Stimulated activated CD4-positive, alpha-beta T cell treated with anti-CD3 and anti-CD28 coated beads, Interleukin-2, amount 100 ng/mL, for 48 hours (primary cell): ENCODE measurements around the gene MEI4.
"Not testable (repeated sequence)": the region's sequence is repeated elsewhere in the genome, so short reads cannot be mapped to it uniquely, and the experiment has no call there.

Experiments
- DNase-seq, 2 donors: peaks; one replicate each; pipeline ENCODE4 v3.0.0-alpha.2; 2020

MEI4 gene, protein sequence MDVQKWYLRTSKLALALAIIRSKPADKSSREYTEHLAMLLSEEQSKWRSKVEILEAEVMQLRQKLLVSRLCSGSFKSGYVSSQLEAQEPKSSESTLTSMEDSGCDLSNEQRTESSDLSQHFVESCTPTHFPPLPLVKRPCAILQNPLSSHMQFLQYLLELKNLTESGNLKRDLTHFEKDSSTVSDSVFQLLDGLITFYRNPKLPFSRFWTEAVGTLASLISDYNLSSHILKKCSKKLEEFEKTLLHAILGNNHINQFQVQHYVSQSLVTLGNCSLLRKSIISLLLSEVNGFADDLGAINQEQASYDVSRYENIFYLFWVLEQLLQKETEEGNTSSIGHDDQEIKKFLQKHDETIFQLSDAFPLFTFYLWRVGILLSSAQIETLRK

GRCh38 chr6:77652739-77653138, at the start of gene MEI4:
MEI4 (plus strand) TSS chr6:77653039; CDS start chr6:77690672, 37,633 bp downstream.
- DNase-seq: no peak

GRCh38 chr6:77604476-77604875, 48.4 kb upstream of the MEI4 start:
- no peak for DNase-seq

- DNase-seq: no peak
Observed at GRCh38 chr6:77607004-77607403, 45.8 kb upstream of the MEI4 start.

- DNase-seq: no peak
Observed at GRCh38 chr6:77609106-77609505, 43.7 kb upstream of the MEI4 start.

DNA sequence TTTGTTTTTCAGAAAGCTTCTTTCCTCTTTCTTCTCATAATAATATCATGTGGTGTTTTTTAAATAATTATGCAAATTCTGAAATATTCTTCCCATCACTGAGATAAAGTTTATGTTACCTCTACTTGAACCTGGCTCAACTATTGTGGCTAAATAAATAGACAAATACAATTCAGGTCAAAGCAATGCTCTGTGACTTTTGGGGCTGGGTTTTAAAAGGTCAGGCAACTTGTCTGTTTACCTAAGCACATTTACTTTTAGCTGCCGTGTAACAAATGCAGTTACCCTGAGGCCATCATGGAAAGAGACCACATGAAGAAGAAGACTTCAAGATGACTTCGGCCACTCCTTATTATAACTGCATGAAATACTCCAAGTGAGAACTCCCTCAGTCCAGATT, 33.7 kb upstream of the MEI4 start:
- no peak for DNase-seq

GRCh38 chr6:77620278-77620882, 32.5 kb upstream of the MEI4 start:
- DNase-seq: no peak

- DNase-seq: no peak
Observed at GRCh38 chr6:77624515-77624914, 28.3 kb upstream of the MEI4 start.

DNA sequence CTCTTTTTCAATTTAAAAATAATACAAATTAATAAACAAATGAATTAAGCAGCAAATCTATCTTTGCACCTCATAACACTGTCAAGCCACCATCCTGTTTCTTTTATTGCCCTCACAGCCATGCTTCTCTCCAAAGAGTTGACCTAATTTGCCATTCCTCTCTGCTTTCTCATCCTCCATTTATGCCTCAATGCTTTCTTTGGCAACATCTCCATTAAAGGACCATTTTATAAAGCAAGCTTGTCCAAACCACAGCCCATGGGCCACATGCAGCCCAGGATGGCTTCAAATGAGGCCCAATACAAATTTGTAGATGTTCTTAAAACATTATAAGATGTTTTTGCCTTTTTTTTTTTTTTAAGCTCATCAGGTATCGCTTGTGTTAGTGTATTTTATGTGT, 26.4 kb upstream of the MEI4 start:
- no peak for DNase-seq

DNA sequence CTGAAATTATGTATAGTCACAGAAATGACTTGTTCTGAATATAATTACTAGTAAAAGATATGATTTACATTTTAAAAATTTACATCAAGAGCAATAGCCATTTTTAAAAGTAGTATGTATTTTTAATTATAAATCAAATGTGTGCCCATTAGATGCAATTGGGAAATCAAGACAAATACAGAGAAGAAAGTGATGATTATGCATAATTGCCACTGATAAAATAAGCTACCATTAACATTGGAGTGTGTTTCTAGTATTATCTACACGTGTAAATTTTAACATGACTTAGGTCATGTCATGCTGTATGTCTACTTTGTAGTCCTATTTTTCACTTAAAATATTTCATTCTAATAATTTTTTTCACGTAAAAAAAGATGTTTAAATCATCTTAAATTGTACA, 22.8 kb upstream of the MEI4 start:
- DNase-seq: no peak

GRCh38 chr6:77633471-77633870, 19.4 kb upstream of the MEI4 start:
- DNase-seq: no peak

GRCh38 chr6:77633993-77634715, 18.7 kb upstream of the MEI4 start:
- no peak for DNase-seq

GRCh38 chr6:77638129-77638830, 14.6 kb upstream of the MEI4 start:
- no peak for DNase-seq

- no peak for DNase-seq
Observed at GRCh38 chr6:77644102-77644705, 8.6 kb upstream of the MEI4 start.

- DNase-seq: peak in 1 of 2 donors; percentile 2
Observed at GRCh38 chr6:77650098-77650663, 2.7 kb upstream of the MEI4 start.

DNA sequence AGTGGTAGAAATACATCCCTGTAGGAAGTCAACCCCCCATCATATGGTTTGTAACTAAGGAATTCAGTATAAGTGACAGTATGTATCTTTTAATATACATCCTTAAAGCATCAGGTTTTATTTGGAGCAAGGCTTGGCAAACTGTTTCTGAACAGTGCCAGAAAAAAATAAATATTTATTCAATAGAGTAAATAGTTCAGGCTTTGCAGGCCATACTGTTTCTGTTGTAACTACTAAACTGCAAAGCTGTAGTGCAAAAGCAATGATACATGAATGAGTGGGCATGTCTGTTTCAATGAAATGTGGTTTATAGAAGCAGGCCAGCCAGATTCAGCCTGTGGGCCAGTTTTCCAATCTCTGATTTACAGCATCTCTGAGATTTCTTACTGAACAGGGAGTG, 977 bp downstream of the MEI4 start:
- DNase-seq: no peak

DNA sequence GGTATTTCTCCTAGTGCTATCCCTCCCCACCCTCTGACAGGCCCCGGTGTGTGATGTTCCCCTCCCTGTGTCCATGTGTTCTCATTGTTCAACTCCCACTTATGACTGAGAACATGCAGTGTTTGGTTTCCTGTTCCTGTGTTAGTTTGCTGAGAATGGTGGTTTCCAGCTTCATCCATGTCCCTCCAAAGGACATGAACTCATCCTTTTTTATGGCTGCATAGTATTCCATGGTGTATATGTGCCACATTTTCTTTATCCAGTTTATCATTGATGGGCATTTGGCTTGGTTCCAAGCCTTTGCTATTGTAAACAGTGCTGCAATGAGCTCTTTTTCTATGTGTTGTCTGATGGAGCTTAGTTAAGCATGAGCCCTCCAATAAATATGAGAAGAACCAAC, 2.2 kb downstream of the MEI4 start:
- DNase-seq: not testable (repeated sequence)

GRCh38 chr6:77656999-77657764, 4.3 kb downstream of the MEI4 start:
- DNase-seq: no peak

DNA sequence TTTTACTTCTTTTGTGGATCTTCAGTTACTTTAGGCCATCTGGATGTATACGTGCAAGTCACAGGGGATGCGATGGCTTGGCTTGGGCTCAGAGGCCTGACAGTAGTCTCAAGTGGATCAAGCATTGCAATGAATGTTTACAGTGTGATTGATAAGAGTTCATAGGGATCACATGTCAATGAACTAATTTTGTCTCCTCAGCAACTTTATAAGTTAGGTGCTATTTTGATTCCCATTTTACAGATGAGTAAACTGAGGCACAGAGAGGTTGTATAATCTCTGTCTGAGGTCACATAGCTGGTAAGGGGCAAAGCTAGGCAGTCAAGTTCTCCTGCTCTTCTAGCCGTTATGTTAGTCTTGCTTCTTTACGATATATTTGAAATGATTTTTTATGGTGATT, 13.5 kb downstream of the MEI4 start:
- DNase-seq: no peak

DNA sequence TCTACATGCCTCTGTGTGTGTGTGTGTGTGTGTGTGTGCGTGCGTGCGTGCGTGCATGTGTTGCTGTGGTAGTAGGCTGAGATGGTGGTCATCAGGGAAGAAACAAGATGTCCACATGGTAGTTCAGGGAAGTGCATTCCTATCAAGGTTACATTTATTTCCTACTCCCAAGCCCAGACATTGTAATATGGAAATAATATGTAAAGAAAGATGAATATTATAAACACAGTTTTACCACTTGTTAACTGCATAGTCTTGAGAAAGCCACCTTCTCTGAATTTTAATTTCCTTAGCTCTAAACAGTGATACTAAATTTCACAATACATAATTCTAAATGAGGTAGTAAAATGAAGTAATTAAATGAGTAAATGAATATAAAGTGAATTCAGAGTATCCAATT, 14.0 kb downstream of the MEI4 start:
- no peak for DNase-seq

DNA sequence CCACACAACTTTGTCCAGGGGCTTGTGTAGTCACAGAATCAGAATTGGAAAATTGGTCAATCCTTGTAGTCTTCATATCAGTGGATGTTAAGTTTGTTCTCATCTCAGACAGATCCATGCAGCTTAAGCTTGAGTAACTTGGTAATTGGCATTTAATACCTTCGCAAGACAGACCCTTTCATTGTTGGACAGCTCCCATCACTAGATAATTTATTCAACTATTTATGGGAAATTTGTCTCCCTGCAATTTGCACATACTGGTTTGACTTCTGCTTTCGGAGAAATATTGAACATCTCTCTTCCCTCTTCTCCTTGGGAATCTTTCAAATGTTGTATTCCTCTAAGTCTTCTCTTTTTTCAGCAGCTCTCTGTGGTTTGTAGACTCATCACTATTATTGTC, 17.1 kb downstream of the MEI4 start:
- no peak for DNase-seq

DNA sequence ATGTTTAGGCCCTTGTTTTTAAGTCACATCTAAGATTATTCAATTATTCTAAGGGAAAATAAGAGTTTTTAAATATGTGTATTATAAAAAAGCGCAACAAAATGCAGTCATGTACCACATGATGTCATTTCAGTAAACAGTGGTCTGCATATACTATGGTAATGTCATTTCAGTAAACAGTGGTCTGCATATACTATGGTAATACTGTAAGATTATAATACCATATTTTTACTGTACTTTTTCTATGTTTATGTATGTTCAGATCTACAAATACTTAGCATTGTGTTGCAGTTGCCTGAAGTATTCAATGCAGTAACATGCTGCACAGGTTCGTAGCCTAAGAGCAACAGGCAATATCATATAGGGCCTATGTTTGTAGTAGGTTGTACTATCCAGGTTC, 21.4 kb downstream of the MEI4 start:
- no peak for DNase-seq

DNA sequence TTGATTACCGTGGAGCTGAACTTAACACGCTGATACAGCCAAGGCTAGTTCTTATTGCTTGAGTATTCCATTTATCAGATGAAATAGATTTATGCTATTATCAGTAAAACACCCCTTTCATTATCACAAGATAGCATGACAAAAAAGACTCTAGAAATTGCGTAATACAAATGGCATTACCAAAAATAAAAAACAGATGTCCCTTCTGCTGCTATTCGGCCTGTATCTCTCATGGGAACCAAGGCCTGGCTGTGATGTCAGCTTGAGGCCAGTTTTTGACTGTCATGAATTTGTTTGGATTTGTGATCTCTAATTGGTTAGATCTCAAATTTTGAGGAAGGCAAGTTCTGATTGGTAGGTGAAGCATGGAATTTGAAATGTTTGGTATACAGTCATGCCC, 25.2 kb downstream of the MEI4 start:
- no peak for DNase-seq
